Measurements from ENCODE around the gene RNF217.

- TF ChIP-seq, protein P1, sequence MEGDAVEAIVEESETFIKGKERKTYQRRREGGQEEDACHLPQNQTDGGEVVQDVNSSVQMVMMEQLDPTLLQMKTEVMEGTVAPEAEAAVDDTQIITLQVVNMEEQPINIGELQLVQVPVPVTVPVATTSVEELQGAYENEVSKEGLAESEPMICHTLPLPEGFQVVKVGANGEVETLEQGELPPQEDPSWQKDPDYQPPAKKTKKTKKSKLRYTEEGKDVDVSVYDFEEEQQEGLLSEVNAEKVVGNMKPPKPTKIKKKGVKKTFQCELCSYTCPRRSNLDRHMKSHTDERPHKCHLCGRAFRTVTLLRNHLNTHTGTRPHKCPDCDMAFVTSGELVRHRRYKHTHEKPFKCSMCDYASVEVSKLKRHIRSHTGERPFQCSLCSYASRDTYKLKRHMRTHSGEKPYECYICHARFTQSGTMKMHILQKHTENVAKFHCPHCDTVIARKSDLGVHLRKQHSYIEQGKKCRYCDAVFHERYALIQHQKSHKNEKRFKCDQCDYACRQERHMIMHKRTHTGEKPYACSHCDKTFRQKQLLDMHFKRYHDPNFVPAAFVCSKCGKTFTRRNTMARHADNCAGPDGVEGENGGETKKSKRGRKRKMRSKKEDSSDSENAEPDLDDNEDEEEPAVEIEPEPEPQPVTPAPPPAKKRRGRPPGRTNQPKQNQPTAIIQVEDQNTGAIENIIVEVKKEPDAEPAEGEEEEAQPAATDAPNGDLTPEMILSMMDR (conservative IDR thresholded peaks at IDR 0.05; ENCODE audit: low read length): no peak
- no peak for TF ChIP-seq EZH2phosphoT487 (IDR thresholded peaks at IDR 0.05; ENCODE audit: borderline replicate concordance)
These were observed 46.0 kb downstream of the RNF217 start for GRCh38 chr6:125008261-125008703.

Measured in Loucy (cell line).